Mesenchymal stem cell (in vitro differentiated cells and primary cell): ENCODE results near the gene ZRANB3.

Experiments
- DNase-seq: peaks from one replicate; pipeline ENCODE4 v3.0.0-alpha.2; 2013
- H2AFZ ChIP-seq: one replicate; pipeline ENCODE4 v1.6.1; 2013; ENCODE audit warnings: low read depth, mild to moderate bottlenecking, control low read depth, inconsistent platforms, low read length, moderate library complexity
- H2AK5ac ChIP-seq: 2 replicates; pipeline ENCODE4 v1.6.1; 2013; ENCODE audit warnings: low read length, moderate library complexity, mild to moderate bottlenecking, inconsistent platforms; ENCODE audit not compliant: severe bottlenecking
- H2BK120ac ChIP-seq: one replicate; pipeline ENCODE4 v1.6.1; 2013; ENCODE audit warnings: low read depth, mild to moderate bottlenecking, inconsistent platforms, low read length, moderate library complexity
- H2BK12ac ChIP-seq, 2 experiments: one replicate each; pipeline ENCODE4 v1.6.1; 2013; ENCODE audit warnings: inconsistent platforms in 2 of 2, low read length in 2 of 2, mild to moderate bottlenecking in 2 of 2, moderate library complexity in 2 of 2, control low read depth in 1 of 2
- H2BK15ac ChIP-seq: one replicate; pipeline ENCODE4 v1.6.1; 2013; ENCODE audit warnings: mild to moderate bottlenecking, low read depth, inconsistent platforms; ENCODE audit not compliant: poor library complexity, severe bottlenecking
- H2BK5ac ChIP-seq: 2 replicates; pipeline ENCODE4 v1.6.1; 2013; ENCODE audit warnings: low read depth, mild to moderate bottlenecking, low read length, control low read depth, inconsistent platforms; ENCODE audit not compliant: poor library complexity, severe bottlenecking
- H3K14ac ChIP-seq, 2 experiments: one replicate each; pipeline ENCODE4 v1.6.1; 2013; ENCODE audit warnings: inconsistent platforms in 2 of 2, low read length in 2 of 2, control low read depth in 1 of 2, mild to moderate bottlenecking in 1 of 2, moderate library complexity in 1 of 2
- H3K18ac ChIP-seq, 2 experiments: one replicate each; pipeline ENCODE4 v1.6.1; 2013; ENCODE audit warnings: inconsistent platforms in 2 of 2, low read length in 2 of 2, control low read depth in 1 of 2, low read depth in 1 of 2, mild to moderate bottlenecking in 1 of 2
- H3K23ac ChIP-seq, 2 experiments: one replicate each; pipeline ENCODE4 v1.6.1; 2013; ENCODE audit warnings: inconsistent platforms in 2 of 2, low read length in 2 of 2, mild to moderate bottlenecking in 2 of 2, moderate library complexity in 2 of 2, control low read depth in 1 of 2
- H3K27ac ChIP-seq: 2 replicates; pipeline ENCODE4 v1.5.1; 2013; ENCODE audit warnings: mild to moderate bottlenecking, moderate library complexity, low read length, control low read depth, inconsistent platforms; ENCODE audit not compliant: poor library complexity, severe bottlenecking
- H3K27me3 ChIP-seq, 2 experiments: 2 replicates each; pipeline versions ENCODE4 v1.6.1 to v1.7.0; 2013; ENCODE audit warnings: low read length in 2 of 2, mild to moderate bottlenecking in 2 of 2, moderate library complexity in 2 of 2, control low read depth in 1 of 2, inconsistent platforms in 1 of 2; ENCODE audit not compliant: control insufficient read depth in 1 of 2, insufficient read depth in 1 of 2
- H3K36me3 ChIP-seq, 2 experiments: 2 replicates each; pipeline versions ENCODE4 v1.6.1 to v1.7.0; 2013; ENCODE audit warnings: low read length in 2 of 2, control low read depth in 1 of 2, inconsistent platforms in 1 of 2, low read depth in 1 of 2, mild to moderate bottlenecking in 1 of 2; ENCODE audit not compliant: insufficient read depth in 2 of 2, control insufficient read depth in 1 of 2
- H3K4ac ChIP-seq, 2 experiments: one replicate each; pipeline ENCODE4 v1.6.1; 2013; ENCODE audit warnings: inconsistent platforms in 2 of 2, low read length in 2 of 2, mild to moderate bottlenecking in 2 of 2, moderate library complexity in 2 of 2, control low read depth in 1 of 2, low read depth in 1 of 2
- H3K4me1 ChIP-seq: 2 replicates; pipeline ENCODE4 v1.6.1; 2013; ENCODE audit warnings: low read depth, low read length, control low read depth; ENCODE audit not compliant: control insufficient read depth, insufficient read depth
- H3K4me2 ChIP-seq: 2 replicates; pipeline ENCODE4 v1.6.1; 2013; ENCODE audit warnings: low read length, mild to moderate bottlenecking, inconsistent platforms; ENCODE audit not compliant: poor library complexity, severe bottlenecking
- H3K4me3 ChIP-seq, 2 experiments: 2 replicates each; pipeline versions ENCODE4 v1.5.1 to v1.7.0; 2013; ENCODE audit warnings: low read length in 2 of 2, mild to moderate bottlenecking in 2 of 2, control low read depth in 1 of 2, low read depth in 1 of 2; ENCODE audit not compliant: insufficient read depth in 1 of 2
- H3K79me1 ChIP-seq: replicated peaks from 2 replicates; pipeline ENCODE4 v1.6.1; 2013; ENCODE audit warnings: mild to moderate bottlenecking, control low read depth, low read length, inconsistent platforms; ENCODE audit not compliant: poor library complexity, severe bottlenecking
- H3K9ac ChIP-seq: 2 replicates; pipeline ENCODE4 v1.7.0; 2013; ENCODE audit warnings: mild to moderate bottlenecking, low read length, moderate library complexity
- H3K9me3 ChIP-seq: 2 replicates; pipeline ENCODE4 v1.7.0; 2013; ENCODE audit warnings: mild to moderate bottlenecking, low read length; ENCODE audit not compliant: control insufficient read depth
- H4K8ac ChIP-seq: one replicate; pipeline ENCODE4 v1.6.1; 2013; ENCODE audit warnings: inconsistent platforms, mild to moderate bottlenecking, low read length, moderate library complexity
- H4K91ac ChIP-seq: one replicate; pipeline ENCODE4 v1.6.1; 2013; ENCODE audit warnings: mild to moderate bottlenecking, low read length, inconsistent platforms
- WGBS: methylation state at CpG from one replicate; pipeline ENCODE4 v1.1.7; 2013; ENCODE audit warnings: mixed read lengths; 5-methylcytosine and 5-hydroxymethylcytosine counted together

ZRANB3 gene

DNA sequence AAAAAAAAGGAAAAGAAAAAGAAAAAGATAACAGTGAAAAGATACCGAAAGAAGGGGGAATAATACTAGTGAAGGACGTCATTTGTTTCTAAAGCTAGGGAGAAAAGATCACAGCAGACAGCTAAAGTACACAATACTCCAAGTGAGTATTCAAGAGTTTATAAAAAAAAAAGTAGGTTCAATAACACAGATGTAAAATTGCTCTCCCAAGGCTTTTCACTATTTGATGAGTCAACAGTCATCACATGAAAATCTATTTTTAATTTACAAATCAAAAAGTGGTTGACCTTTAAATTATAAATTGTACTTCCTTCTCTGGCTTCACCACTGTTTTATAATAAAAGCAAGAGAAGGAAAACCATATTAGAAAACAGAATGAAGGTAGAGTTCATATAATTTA is 144.0 kb downstream of the ZRANB3 start:
- no peak overlapping the region for H3K4me3 ChIP-seq
- no peak overlapping the region for H2BK12ac ChIP-seq
- H3K9me3 ChIP-seq: peaks cover 4% of the 10 kb centered on the region

DNA sequence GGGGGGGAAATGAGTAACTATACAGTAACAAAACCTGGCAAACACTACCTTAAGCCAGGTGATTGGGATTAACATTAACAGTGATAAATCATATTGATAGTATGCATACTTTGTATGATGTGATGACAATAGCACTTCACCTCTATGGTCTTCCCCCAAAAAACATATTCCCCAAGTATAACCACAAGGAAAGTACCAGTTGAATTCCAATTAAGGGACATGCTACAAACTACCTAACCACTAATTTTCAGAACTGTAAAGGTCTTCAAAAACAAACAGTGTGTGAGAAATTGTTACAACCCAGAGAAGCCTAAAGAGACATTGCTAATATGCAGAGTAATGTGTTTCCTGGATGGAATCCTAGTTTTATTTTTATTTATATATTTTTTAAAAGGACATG is 152.4 kb downstream of the ZRANB3 start:
- no peak overlapping the region for H3K4me2 ChIP-seq
- no peak overlapping the region for H3K14ac ChIP-seq
- no peaks in the 10 kb centered on the region for H3K4me1 ChIP-seq
- no peak overlapping the region for H4K8ac ChIP-seq
- no peak overlapping the region for H3K4me3 ChIP-seq
- peaks cover 8% of the 10 kb centered on the region for H3K9me3 ChIP-seq
- no peaks in the 10 kb centered on the region for H3K36me3 ChIP-seq
- no peak overlapping the region for H3K18ac ChIP-seq
- no peak overlapping the region for H4K91ac ChIP-seq
- H3K23ac ChIP-seq: no peak overlapping the region
- no peak overlapping the region for H2BK12ac ChIP-seq
- no peaks in the 10 kb centered on the region for H3K27me3 ChIP-seq
- no peaks in the 10 kb centered on the region for H3K79me1 ChIP-seq
- H3K4ac ChIP-seq: no peak overlapping the region
- no peak overlapping the region for H2AFZ ChIP-seq
- H2BK5ac ChIP-seq: no peak overlapping the region
- H2BK120ac ChIP-seq: no peak overlapping the region
- DNase-seq: no peak
- no peak overlapping the region for H3K27ac ChIP-seq
- no peak overlapping the region for H2BK15ac ChIP-seq
- H3K9ac ChIP-seq: no peak overlapping the region
- H2AK5ac ChIP-seq: no peak overlapping the region

More for the DNA sequence above, 144.0 kb downstream of the ZRANB3 start:
- Histone ChIP-seq H3K14ac (no peak overlapping the region), H3K9ac (no peak overlapping the region), H3K4me2 (no peak overlapping the region), H3K18ac (no peak overlapping the region), H4K91ac (no peak overlapping the region), H2BK15ac (no peak overlapping the region), H4K8ac (no peak overlapping the region), H3K79me1 (no peaks in the 10 kb centered on the region), H3K23ac (no peak overlapping the region), H3K4me1 (no peaks in the 10 kb centered on the region), H3K27me3 (no peaks in the 10 kb centered on the region), H3K36me3 (no peaks in the 10 kb centered on the region), H2AFZ (no peak overlapping the region), H3K27ac (no peak overlapping the region), H3K4ac (no peak overlapping the region), H2AK5ac (no peak overlapping the region), H2BK120ac (no peak overlapping the region), H2BK5ac (no peak overlapping the region)
- WGBS: 94% methylated on average over 2 of the region's 2 CpGs
- DNase-seq: no peak

DNA sequence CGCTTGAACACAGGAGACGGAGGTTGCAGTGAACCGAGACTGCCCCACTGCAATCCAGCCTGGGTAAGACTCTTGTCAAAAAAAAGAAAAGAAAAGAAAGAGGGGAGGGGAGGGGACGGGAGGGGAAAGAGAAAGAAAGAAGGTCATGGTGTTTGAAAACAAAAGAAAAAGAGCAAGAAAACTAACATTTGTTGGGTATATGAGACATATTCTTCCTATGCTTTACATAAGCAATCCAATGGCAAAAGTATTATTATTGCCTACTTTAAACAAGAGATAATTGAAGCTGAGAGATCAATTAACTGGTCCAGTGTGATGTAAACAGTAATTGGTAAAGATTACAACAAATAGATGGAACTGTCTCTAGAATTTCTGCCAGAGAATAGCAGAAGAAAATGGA is 157.3 kb downstream of the ZRANB3 start:
- Histone ChIP-seq H3K9ac (no peak overlapping the region), H3K4ac (no peak overlapping the region), H2BK120ac (no peak overlapping the region), H3K4me2 (no peak overlapping the region), H3K27me3 (no peaks in the 10 kb centered on the region), H2BK12ac (no peak overlapping the region), H3K79me1 (no peaks in the 10 kb centered on the region), H2BK15ac (no peak overlapping the region), H3K9me3 (peaks cover 5% of the 10 kb centered on the region), H3K14ac (no peak overlapping the region), H4K91ac (no peak overlapping the region), H3K4me3 (no peak overlapping the region), H3K36me3 (no peaks in the 10 kb centered on the region), H4K8ac (no peak overlapping the region), H2AK5ac (no peak overlapping the region), H3K23ac (no peak overlapping the region), H3K4me1 (no peaks in the 10 kb centered on the region), H3K27ac (no peak overlapping the region), H2BK5ac (no peak overlapping the region), H3K18ac (no peak overlapping the region), H2AFZ (no peak overlapping the region)
- no peak for DNase-seq
- WGBS: no CpG with 5 or more reads among the region's 4 CpGs

DNA sequence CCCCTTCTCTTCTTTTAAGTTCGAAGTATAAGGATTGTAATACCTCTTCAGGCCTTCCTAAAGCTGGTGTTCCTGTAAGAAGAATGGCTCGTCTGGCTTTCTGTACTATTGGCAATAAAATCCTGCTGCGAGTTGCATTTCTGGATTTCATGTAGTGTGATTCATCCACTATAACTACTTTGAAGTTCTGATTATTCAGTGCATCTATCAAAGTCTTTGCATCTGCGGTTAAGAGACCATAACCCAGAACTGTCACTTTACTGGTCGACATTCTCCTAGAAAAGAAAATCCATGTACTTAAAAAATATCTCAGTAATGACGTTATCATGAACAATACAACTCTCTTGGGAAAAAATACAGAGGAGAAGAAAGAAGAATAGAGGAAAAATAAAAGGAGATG is 181.1 kb downstream of the ZRANB3 start:
- no peak overlapping the region for H2BK5ac ChIP-seq
- no peak for DNase-seq
- no peaks in the 10 kb centered on the region for H3K27me3 ChIP-seq
- H2AK5ac ChIP-seq: no peak overlapping the region
- no peak overlapping the region for H3K23ac ChIP-seq
- no peaks in the 10 kb centered on the region for H3K4me1 ChIP-seq
- no peak overlapping the region for H2BK12ac ChIP-seq
- H3K4ac ChIP-seq: no peak overlapping the region
- H3K9me3 ChIP-seq: peaks cover 61% of the 10 kb centered on the region
- H3K14ac ChIP-seq: no peak overlapping the region
- no peak overlapping the region for H4K8ac ChIP-seq
- H2BK120ac ChIP-seq: no peak overlapping the region
- WGBS: 100% methylated on average over 2 of the region's 6 CpGs
- H3K27ac ChIP-seq: no peak overlapping the region
- no peak overlapping the region for H3K4me2 ChIP-seq
- H3K36me3 ChIP-seq: peaks cover 0 to 3% of the 10 kb centered on the region in 2 experiments
- H3K9ac ChIP-seq: no peak overlapping the region
- H3K4me3 ChIP-seq: no peak overlapping the region
- no peak overlapping the region for H2AFZ ChIP-seq
- no peak overlapping the region for H2BK15ac ChIP-seq
- no peaks in the 10 kb centered on the region for H3K79me1 ChIP-seq
- H3K18ac ChIP-seq: no peak overlapping the region
- H4K91ac ChIP-seq: no peak overlapping the region
